GM06990 (cell line): ENCODE data around the gene ANKH.

Experiments
- DNase-seq: peaks from one replicate; pipeline ENCODE4 v3.0.0-alpha.2; 2011; ENCODE audit not compliant: insufficient read length; ENCODE audit errors: extremely low read depth
- H3K27me3 ChIP-seq: replicated peaks from 2 replicates; pipeline ENCODE4 v1.6.0; 2011; ENCODE audit warnings: low read length; ENCODE audit not compliant: control insufficient read depth, insufficient read depth
- H3K36me3 ChIP-seq: 2 replicates; pipeline ENCODE4 v1.5.1; 2011; ENCODE audit warnings: low read length; ENCODE audit not compliant: control insufficient read depth, insufficient read depth
- H3K4me3 ChIP-seq: replicated peaks from 2 replicates; pipeline ENCODE4 v1.5.1; 2011; ENCODE audit warnings: low read depth, mild to moderate bottlenecking, control low read depth, low read length
- CTCF ChIP-seq: IDR thresholded peaks from 2 replicates; pipeline ENCODE4 v1.5.1; 2011; ENCODE audit warnings: low read length, control low read depth, mild to moderate bottlenecking, inconsistent platforms; ENCODE audit not compliant: insufficient read depth, poor library complexity, severe bottlenecking

Gene ANKH

GRCh38 chr5:14834584-14835550 lies 36.7 kb downstream of the ANKH start:
- no peak for DNase-seq
- TF ChIP-seq CTCF: no peak
- Histone ChIP-seq H3K4me3 (no peak overlapping the region), H3K36me3 (no peaks in the 10 kb centered on the region), H3K27me3 (no peaks in the 10 kb centered on the region)

- Histone ChIP-seq H3K4me3 (no peak overlapping the region), H3K36me3 (no peaks in the 10 kb centered on the region), H3K27me3 (no peaks in the 10 kb centered on the region)
- no peak for TF ChIP-seq CTCF
- DNase-seq: no peak
Observed at GRCh38 chr5:14834062-14834461, 37.5 kb downstream of the ANKH start.

- H3K36me3 ChIP-seq: no peaks in the 10 kb centered on the region
- TF ChIP-seq CTCF: no peak
- DNase-seq: no peak
Observed at GRCh38 chr5:14831006-14831338, 40.6 kb downstream of the ANKH start.

GRCh38 chr5:14830210-14831005 lies 41.2 kb downstream of the ANKH start:
- no peak for TF ChIP-seq CTCF
- Histone ChIP-seq H3K27me3 (no peaks in the 10 kb centered on the region), H3K4me3 (no peak overlapping the region), H3K36me3 (no peaks in the 10 kb centered on the region)
- no peak for DNase-seq

More at GRCh38 chr5:14831006-14831338, 40.6 kb downstream of the ANKH start:
- Histone ChIP-seq H3K4me3 (no peak overlapping the region), H3K27me3 (no peaks in the 10 kb centered on the region)

- Histone ChIP-seq H3K36me3 (no peaks in the 10 kb centered on the region), H3K27me3 (no peaks in the 10 kb centered on the region), H3K4me3 (no peak overlapping the region)
- no peak for DNase-seq
- no peak for TF ChIP-seq CTCF
Observed at GRCh38 chr5:14829396-14829795, 42.2 kb downstream of the ANKH start.
